ENCODE data around the gene ATP2C2.
A peak's percentile ranks its signal among the peaks of the same experiment; 100 is the strongest.
"Not testable (repeated sequence)": the region's sequence is repeated elsewhere in the genome, so short reads cannot be mapped to it uniquely, and the experiment has no call there.

The ATP2C2 gene

DNA sequence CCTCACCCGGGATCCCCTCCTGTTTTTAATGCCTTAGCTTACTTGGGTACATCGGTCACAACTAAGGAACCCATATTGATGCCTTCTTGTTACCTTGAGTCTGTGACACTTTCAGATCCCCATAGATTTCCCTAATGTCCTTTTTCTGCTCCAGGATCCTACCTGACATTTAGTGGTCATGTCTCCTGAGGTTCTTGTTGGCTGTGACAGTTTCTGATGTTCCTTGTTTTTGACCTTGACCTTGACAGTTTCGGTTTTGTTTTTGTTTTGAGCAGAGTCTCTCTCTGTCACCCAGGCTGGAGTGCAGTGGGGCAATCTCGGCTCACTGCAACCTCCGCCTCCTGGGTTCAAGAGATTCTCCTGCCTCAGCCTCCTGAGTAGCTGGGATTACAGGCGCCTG lies 52.2 kb downstream of the ATP2C2 start:
- H3K4me3 Mint-ChIP-seq, H3K36me3 Mint-ChIP-seq, CTCF ChIA-PET, H3K9me3 Mint-ChIP-seq, DNase-seq: not testable (repeated sequence)
- peak overlapping the region; percentile 4 for H3K27ac Mint-ChIP-seq
- H3K4me1 Mint-ChIP-seq: peaks cover 13% of the 10 kb centered on the region
- peaks cover 16% of the 10 kb centered on the region for H3K27me3 Mint-ChIP-seq

GRCh38 chr16:84421081-84421937 lies 53.0 kb downstream of the ATP2C2 start:
- Mint-ChIP-seq H3K4me3 (no peak overlapping the region), H3K36me3 (no peaks in the 10 kb centered on the region), H3K4me1 (peaks cover 13% of the 10 kb centered on the region), H3K27me3 (peaks cover 16% of the 10 kb centered on the region), H3K27ac (no peak overlapping the region), H3K9me3 (peaks cover 6% of the 10 kb centered on the region)
- no peak for DNase-seq
- CTCF ChIA-PET: no interaction called here

DNA sequence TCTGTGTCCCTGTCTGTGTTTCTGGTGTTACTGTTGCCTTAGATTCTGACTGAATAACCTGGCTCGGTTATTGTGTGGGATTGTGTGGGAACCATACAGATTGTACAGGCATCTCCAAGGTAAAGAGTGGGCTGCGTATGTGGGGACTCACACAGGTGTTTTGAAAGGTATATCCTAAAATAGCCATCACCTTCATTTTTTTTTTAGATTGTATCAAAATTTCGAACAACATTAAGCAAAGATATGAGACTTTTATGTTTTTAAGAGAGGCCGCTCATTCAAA lies 53.5 kb downstream of the ATP2C2 start:
- Mint-ChIP-seq H3K27me3 (peaks cover 16% of the 10 kb centered on the region), H3K27ac (no peak overlapping the region)

DNA sequence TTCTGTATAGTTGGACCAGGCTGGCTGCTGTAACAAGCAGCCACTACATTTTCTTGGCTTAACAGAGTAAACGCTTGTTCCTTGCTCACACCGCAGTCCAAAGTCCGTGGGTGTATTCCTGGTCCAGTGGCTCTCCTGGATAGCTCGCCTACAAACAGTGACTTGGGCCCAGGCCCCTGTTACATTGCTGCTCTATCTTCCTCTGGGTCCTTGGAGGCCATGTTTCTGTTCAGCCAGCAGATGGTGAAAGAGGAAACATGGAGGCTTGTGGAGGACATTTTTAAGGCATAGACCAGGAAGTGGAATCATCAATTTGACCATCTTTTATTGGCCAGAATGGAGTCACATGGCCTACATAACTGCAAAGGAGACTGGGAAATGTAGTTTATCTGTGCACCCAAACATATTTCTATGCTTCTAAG lies 55.1 kb downstream of the ATP2C2 start:
- peaks cover 13% of the 10 kb centered on the region for H3K4me1 Mint-ChIP-seq
- peaks cover 9% of the 10 kb centered on the region for H3K27me3 Mint-ChIP-seq
- H3K4me3 Mint-ChIP-seq: no peak overlapping the region
- no peaks in the 10 kb centered on the region for H3K36me3 Mint-ChIP-seq
- H3K9me3 Mint-ChIP-seq: peaks cover 6% of the 10 kb centered on the region
- DNase-seq: no peak
- CTCF ChIA-PET: no interaction called here
- H3K27ac Mint-ChIP-seq: no peak overlapping the region

More for the DNA sequence above, 53.5 kb downstream of the ATP2C2 start:
- DNase-seq: no peak
- H3K36me3 Mint-ChIP-seq: no peaks in the 10 kb centered on the region
- peaks cover 13% of the 10 kb centered on the region for H3K4me1 Mint-ChIP-seq
- H3K9me3 Mint-ChIP-seq: peaks cover 6% of the 10 kb centered on the region
- CTCF ChIA-PET: no interaction called here
- no peak overlapping the region for H3K4me3 Mint-ChIP-seq

DNA sequence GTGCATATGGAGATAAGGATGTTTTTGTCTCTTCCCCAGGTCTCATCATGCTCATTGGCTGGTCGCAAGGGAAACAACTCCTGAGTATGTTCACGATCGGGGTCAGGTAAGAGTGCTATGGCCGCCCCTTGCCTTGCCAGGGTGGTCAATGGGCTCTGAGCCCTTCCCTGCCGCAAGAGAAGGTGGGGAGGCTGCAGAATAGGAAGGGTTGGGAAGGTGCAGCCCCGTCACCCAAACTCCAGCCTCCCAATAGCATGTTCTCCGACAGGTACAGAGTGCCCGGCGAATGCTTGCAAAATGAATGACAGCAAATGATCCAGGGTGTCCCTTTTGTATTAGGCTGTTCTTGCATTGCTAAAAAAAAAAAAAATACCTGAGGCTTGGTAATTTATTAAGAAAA lies 57.4 kb downstream of the ATP2C2 start:
- H3K9me3 Mint-ChIP-seq: peaks cover 6% of the 10 kb centered on the region
- H3K4me1 Mint-ChIP-seq: peaks cover 7% of the 10 kb centered on the region
- no peak overlapping the region for H3K4me3 Mint-ChIP-seq
- H3K27me3 Mint-ChIP-seq: peaks cover 15% of the 10 kb centered on the region
- no peaks in the 10 kb centered on the region for H3K36me3 Mint-ChIP-seq
- no peak overlapping the region for H3K27ac Mint-ChIP-seq
- CTCF ChIA-PET: no interaction called here
- no peak for DNase-seq

- Mint-ChIP-seq H3K4me3 (no peak overlapping the region), H3K36me3 (no peaks in the 10 kb centered on the region), H3K27ac (no peak overlapping the region), H3K9me3 (peaks cover 6% of the 10 kb centered on the region), H3K4me1 (no peaks in the 10 kb centered on the region), H3K27me3 (peaks cover 22% of the 10 kb centered on the region)
- DNase-seq: no peak
- CTCF ChIA-PET: no interaction called here
Measured at GRCh38 chr16:84426804-84427203, 58.5 kb downstream of the ATP2C2 start.

DNA sequence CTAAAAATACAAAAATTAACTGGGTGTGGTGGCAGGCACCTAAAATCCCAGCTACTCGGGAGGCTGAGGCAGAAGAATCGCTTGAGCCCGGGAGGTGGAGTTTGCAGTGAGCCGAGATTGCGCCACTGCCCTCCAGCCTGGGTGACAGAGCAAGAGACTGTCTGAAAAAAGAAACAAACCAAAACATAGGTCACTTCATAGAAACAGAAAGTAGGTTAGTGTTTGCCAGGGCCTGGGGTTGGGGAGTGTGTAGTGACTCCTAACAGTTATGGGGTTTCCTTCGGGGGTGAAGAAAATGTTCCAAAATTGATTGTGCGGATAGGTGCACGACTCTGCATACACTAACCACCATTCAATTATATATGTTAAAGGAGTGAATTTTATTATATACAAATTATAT lies 59.2 kb downstream of the ATP2C2 start:
- Mint-ChIP-seq H3K4me3 (no peak overlapping the region), H3K27ac (no peak overlapping the region), H3K36me3 (no peaks in the 10 kb centered on the region), H3K4me1 (no peaks in the 10 kb centered on the region), H3K27me3 (peaks cover 24% of the 10 kb centered on the region), H3K9me3 (peaks cover 6% of the 10 kb centered on the region)
- CTCF ChIA-PET: no interaction called here
- DNase-seq: no peak

DNA sequence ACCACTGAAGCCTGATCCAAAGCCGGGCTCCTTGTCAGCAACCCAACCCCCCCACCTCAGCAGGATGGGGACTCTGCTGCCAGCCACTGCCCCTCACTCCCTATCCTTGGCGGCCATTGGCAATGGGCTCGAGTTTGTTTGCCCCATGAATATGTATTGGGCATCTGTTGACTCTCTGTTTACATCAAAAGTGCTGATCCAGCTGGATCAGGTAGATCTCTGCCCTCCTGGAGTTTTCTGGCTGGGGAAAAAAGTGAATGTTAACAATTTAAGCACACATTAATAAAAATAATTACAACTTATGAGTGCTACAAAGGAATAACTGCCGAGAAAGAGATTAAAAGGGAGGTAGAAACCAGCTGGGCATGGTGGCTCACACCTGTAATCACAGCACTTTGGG lies 62.5 kb downstream of the ATP2C2 start:
- Mint-ChIP-seq H3K4me3 (no peak overlapping the region), H3K27ac (no peak overlapping the region), H3K9me3 (no peaks in the 10 kb centered on the region), H3K36me3 (no peaks in the 10 kb centered on the region), H3K27me3 (peaks cover 30% of the 10 kb centered on the region), H3K4me1 (no peaks in the 10 kb centered on the region)
- CTCF ChIA-PET: no interaction called here
- no peak for DNase-seq

DNA sequence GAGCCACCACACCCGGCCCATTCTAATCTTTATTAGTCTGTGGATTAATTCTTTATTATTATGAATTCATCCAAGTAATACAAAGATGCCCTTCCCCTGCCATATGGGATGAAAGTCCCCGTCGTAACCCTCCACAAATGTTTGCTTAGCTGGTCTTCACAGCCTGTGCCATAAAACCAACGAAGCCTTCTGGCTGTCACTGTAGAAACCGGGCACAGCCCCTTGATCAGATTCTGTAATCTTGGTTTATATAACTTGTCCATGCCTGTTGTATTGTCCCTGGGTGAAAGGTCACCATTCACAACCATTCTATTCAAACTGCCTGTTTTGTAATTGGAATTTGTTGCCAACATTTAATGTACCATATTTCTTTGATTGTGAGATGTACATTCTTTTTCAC lies 66.5 kb downstream of the ATP2C2 start:
- no peaks in the 10 kb centered on the region for H3K4me1 Mint-ChIP-seq
- no peaks in the 10 kb centered on the region for H3K9me3 Mint-ChIP-seq
- CTCF ChIA-PET: no interaction called here
- no peak overlapping the region for H3K27ac Mint-ChIP-seq
- H3K4me3 Mint-ChIP-seq: no peak overlapping the region
- H3K27me3 Mint-ChIP-seq: peaks cover 39% of the 10 kb centered on the region
- DNase-seq: no peak
- H3K36me3 Mint-ChIP-seq: no peaks in the 10 kb centered on the region

GRCh38 chr16:84436196-84436595 lies 67.9 kb downstream of the ATP2C2 start:
- Mint-ChIP-seq H3K9me3 (no peaks in the 10 kb centered on the region), H3K27ac (no peak overlapping the region), H3K36me3 (no peaks in the 10 kb centered on the region), H3K4me1 (no peaks in the 10 kb centered on the region), H3K4me3 (no peak overlapping the region), H3K27me3 (peaks cover 39% of the 10 kb centered on the region)
- CTCF ChIA-PET: interaction anchor here (1.2 kb wide), 1 partner anchor 10 kb away, joined by 3 read pairs; no protein-coding TSS in a partner anchor
- DNase-seq: no peak

GRCh38 chr16:84438971-84439696 lies 70.8 kb downstream of the ATP2C2 start:
- no peaks in the 10 kb centered on the region for H3K4me1 Mint-ChIP-seq
- CTCF ChIA-PET: no interaction called here
- no peak for DNase-seq

GRCh38 chr16:84442416-84443145 lies 74.2 kb downstream of the ATP2C2 start:
- Mint-ChIP-seq H3K4me3 (no peak overlapping the region), H3K4me1 (no peaks in the 10 kb centered on the region)
- DNase-seq: no peak

More at GRCh38 chr16:84438971-84439696, 70.8 kb downstream of the ATP2C2 start:
- no peaks in the 10 kb centered on the region for H3K36me3 Mint-ChIP-seq
- H3K27me3 Mint-ChIP-seq: peaks cover 52% of the 10 kb centered on the region
- no peak overlapping the region for H3K4me3 Mint-ChIP-seq
- H3K27ac Mint-ChIP-seq: no peak overlapping the region
- no peaks in the 10 kb centered on the region for H3K9me3 Mint-ChIP-seq

DNA sequence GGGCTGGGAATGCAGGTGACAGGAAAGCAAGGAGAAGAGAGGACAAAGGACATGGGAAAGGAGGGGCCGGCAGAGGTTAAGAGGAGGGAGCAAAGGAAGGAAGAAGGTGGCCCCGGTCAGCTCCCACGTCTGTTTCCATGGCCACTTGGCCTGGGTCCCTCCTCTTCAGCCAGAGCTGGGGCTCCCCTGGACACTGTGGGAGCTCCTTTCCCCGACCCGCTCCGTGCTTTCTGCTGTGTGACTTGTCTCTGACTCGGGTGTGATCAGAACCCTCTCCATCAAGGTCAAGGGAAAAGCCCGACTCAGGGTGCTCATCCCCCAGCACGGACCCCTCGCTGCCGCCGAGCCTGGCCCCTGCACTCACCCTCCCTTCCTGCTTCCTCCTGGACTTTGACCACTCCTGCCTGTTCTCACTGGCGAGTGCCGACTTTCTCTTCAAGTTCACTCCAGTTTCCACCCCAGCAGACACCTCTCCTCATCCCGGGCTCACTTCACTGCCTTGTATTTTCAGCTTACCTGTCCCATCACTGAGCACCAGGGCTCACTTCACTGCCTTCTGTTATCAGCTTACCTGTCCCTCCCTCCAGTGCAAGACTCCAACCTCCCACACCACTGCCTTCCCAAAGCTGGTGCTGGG lies 74.9 kb downstream of the ATP2C2 start:
- Mint-ChIP-seq H3K27ac (no peak overlapping the region), H3K27me3 (peaks cover 64% of the 10 kb centered on the region), H3K4me3 (no peak overlapping the region), H3K36me3 (no peaks in the 10 kb centered on the region), H3K9me3 (no peaks in the 10 kb centered on the region), H3K4me1 (no peaks in the 10 kb centered on the region)
- CTCF ChIA-PET: no interaction called here
- no peak for DNase-seq

More at GRCh38 chr16:84442416-84443145, 74.2 kb downstream of the ATP2C2 start:
- CTCF ChIA-PET: no interaction called here
- Mint-ChIP-seq H3K36me3 (no peaks in the 10 kb centered on the region), H3K9me3 (no peaks in the 10 kb centered on the region), H3K27me3 (peaks cover 64% of the 10 kb centered on the region), H3K27ac (no peak overlapping the region)

DNA sequence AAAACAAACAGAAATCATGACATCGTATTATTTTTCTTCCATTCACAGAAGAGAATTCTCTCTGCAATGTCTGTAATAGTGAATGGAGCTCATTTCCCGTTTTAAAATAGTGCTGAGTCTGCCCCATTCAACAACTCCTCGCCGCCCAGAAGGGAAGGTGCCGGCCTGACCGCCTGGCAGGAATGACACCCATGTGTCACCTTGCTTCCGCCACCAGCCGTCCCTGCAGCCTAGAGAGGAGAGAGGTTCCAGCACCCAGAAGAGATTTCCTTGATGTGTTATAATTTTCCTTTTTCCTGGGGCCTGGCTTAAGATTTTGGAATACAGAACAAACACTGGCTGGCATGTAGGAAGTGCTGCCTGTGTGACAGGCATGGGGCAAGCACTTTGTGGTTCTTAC lies 76.1 kb downstream of the ATP2C2 start:
- Mint-ChIP-seq H3K9me3 (no peaks in the 10 kb centered on the region), H3K4me3 (no peak overlapping the region), H3K36me3 (no peaks in the 10 kb centered on the region), H3K27ac (no peak overlapping the region), H3K4me1 (no peaks in the 10 kb centered on the region), H3K27me3 (peaks cover 52% of the 10 kb centered on the region)
- DNase-seq: no peak
- CTCF ChIA-PET: no interaction called here

Measured in activated naive CD4-positive, alpha-beta T cell treated with anti-CD3 and anti-CD28 coated beads, Interleukin-2, amount 10 ng/mL, durations not matched to agents 7 days and 5 days (primary cell).